HG02678 (cell line): ENCODE data around the gene PMM2.
"Not testable (repeated sequence)": the region's sequence is repeated elsewhere in the genome, so short reads cannot be mapped to it uniquely, and the experiment has no call there.

Experiments used
- ATAC-seq: cut with Tn5 transposase; IDR thresholded peaks from one replicate; pipeline ENCODE4 v1.9.1; 2021; ENCODE audit warnings: mild to moderate bottlenecking, moderate library complexity; ENCODE audit not compliant: unreplicated experiment

The PMM2 gene

DNA sequence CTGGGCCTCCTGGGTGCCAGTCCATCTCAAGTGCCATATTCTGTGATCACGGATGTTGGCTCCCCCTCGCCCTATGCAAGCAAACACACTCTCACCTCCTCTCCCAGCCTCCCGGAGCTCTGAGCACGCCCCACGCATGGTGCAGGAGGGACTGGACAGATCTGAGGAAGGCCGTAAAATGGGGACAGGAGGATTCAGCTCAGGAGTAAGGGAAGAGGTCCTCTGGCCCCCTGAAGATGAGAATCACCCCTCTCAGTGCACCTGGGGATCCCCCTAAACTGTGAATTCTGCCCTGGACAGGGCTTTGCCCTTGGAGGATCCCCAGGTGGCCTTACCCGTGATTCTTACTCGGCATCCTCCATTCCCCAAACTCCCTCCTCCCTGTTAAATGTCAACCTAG lies 15.8 kb upstream of the PMM2 start:
- ATAC-seq = no peak

GRCh38 chr16:8782673-8783072 lies 15.0 kb upstream of the PMM2 start:
- ATAC-seq = no peak

DNA sequence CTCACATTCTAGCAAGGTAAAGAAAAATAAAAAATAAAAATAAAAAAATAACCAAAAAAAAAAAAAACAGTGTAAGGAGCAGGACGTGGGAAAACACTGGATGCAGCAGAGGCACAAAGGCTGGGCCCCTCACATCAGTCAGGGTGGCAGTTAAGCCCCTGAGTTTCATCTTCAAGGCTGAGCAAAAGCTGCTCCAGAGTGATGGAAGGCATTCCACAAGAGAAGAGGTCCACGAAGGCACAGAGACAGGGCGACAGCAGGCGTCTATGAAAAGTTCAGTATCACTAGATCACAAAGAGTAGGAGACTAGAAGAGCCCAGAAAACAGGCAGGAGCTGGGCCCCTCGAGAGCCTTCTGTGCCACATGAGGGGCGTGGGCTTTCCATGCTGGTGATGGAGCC lies 12.2 kb upstream of the PMM2 start:
- ATAC-seq = no peak

DNA sequence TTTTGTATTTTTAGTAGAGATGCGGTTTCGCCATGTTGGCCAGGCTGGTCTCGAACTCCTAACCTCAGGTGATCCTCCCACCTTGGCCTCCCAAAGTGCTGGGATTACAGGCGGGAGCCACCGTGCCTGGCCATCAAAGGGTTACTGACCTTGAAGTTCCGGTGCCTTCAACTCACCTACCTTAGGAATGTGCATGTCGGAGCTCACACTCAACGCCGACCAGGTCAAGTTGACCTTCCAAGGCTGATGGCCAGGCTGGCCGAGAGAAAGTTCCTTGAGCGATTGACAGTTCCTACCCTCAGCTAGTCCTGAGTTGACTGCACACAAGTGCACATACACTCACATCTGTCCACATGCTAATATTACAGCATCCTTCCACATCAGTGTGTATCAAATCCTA lies 11.3 kb upstream of the PMM2 start:
- not testable (repeated sequence) for ATAC-seq

GRCh38 chr16:8788578-8789172 lies 9.0 kb upstream of the PMM2 start:
- no peak for ATAC-seq

DNA sequence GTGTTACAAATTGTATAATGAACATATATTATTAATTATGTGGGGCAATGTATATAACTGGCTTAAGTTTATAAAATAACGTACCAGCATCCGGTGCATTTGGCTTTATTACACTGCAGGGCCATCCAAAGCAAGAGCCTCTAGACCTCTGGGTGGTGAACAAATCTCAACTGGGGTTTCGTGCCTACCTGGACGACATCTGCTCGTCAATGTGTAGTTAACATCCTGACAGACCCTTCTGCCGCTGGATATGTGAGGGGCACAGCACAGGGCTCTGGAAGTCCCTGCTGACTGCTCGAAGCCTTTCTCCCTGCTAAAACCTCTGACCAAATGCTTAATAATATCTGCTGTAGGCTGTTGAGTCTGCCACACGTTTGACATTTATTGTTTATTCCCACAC lies 2.5 kb upstream of the PMM2 start:
- no peak for ATAC-seq

- ATAC-seq = no peak
These were observed 1.8 kb upstream of the PMM2 start for GRCh38 chr16:8795818-8796217.

GRCh38 chr16:8796469-8797363 lies 923 bp upstream of the PMM2 start:
- no peak for ATAC-seq

GRCh38 chr16:8798174-8798527 lies 512 bp downstream of the PMM2 start:
- no peak for ATAC-seq

DNA sequence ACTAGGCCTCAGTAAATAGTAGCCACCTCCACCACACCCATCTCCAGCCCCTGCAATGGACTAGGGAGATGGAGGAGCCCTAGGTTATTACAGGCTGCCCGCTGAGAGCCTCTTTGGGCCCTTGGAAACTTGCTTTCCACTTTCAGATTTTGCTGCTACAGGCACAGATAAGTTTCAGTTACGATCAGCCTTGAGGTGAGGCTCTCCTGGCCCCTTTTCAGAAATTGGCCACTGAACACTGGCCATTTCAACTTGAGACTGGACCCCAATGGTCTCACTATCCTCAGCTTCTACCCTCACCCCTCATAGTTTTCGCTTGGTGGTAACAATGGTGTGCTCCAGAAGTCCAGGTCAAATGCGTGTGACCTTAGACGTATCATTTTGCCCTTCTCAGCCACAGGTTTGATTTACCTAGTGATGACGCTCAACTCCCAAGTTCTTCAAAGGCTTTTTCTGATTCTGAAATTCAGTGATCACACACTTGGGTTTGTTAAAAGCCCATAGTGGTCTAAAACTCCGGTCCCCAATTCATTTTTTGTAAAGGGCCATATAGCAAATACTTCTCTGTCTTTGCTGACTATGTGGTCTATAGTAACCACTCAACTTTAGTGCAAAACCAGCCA lies 1.0 kb downstream of the PMM2 start:
- no peak for ATAC-seq

GRCh38 chr16:8801701-8802100 lies 4.1 kb downstream of the PMM2 start:
- no peak for ATAC-seq

- ATAC-seq = not testable (repeated sequence)
These were observed 6.1 kb downstream of the PMM2 start for GRCh38 chr16:8803733-8804132.

DNA sequence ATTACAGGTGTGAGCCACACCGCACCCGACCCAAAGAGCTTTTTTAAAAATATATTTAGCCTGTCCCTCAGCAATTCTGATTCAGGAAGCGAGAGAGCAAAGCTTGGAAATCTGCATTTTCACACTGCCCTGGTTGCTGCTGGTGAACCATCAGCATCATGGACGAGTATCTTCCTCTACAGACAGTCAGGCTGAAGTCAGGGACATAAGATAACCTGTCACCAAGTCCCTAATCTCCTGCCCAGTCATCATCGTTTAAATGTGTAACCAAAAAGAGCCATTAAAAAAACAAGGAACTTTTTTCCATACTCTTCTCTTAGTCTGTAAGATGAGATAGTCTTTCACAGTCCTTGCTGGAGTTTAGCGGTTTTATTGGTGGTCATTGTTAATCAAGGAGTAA lies 6.7 kb downstream of the PMM2 start:
- no peak for ATAC-seq

DNA sequence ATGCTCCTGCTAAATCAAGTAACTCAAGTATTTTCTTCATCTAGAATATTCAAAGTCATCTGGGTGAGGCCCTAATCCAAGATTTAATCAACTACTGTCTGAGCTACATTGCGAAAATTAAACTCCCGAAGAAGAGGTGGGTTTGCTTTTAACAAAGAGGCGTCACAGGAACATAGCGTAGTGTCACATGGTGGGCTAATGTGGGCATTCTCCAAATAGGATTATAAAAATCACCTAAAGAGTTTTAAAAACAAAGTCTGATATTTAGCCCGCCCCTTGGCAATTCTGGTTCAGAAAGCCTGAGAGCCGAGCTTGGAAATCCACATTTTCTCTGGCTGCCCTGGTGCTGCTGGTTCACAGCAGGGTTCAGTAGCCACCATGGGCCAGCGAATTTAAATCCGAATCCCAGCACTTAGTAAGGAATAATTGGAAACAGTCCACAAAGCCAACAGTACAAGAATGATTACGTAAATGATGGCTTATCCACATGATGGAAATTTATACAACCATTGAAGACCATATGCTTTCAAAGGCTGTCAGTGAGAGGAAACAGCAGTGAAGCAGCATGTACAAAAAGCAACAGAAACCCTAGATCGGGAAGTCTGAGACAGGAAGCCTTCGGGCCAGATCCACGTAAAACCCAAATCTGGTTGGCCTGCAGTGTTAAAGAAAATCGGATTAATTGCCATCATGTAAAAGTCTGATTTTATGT lies 8.8 kb downstream of the PMM2 start:
- no peak for ATAC-seq

GRCh38 chr16:8807189-8807588 lies 9.6 kb downstream of the PMM2 start:
- ATAC-seq = no peak

- no peak for ATAC-seq
These were observed 10.4 kb downstream of the PMM2 start for GRCh38 chr16:8808009-8808408.

DNA sequence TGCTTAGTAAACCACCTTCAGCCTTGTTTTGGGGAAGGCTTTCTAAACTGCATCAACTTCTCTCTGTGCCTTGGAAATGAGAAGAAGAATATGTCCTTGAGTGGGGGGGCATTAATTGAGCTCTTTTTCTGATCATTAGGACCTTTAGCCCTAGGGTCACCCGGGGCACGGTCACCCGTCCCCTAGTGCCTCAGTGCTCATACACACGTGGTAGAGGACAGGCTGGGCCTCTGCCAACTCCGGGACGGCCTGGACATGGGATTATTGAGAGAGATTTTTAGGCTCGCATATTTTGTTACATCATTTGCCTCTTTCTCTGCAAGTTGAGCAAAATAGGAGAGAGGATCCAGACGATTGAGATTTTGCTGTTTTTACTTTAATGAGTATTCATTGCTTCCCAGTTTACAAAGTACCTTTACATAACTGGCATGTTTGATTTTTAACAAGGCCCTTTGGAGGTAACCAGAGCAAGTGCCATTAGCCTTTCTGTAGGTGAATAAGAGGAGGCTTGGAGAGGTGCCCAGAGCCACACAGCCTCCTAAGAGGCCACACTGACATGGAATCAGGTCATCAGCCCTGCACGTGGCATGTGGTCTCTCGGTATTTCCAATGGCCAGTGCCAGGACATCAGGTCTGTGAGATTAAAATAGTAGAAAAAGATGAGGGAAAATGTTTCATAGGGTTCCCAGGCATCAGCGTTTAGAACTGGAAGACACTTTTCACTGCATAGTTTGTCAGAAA lies 11.1 kb downstream of the PMM2 start:
- ATAC-seq = no peak

GRCh38 chr16:8812162-8812843 lies 14.7 kb downstream of the PMM2 start:
- ATAC-seq = no peak

- ATAC-seq = peak; percentile 36
These were observed 16.6 kb downstream of the PMM2 start for GRCh38 chr16:8814095-8814806.
